Neural crest cell (in vitro differentiated cells): ENCODE data around the gene CYGB. TPM values are rescaled to one million over a fixed set of nuclear protein-coding genes. Genes with fewer than 3 reads are reported as not detected.

Experiments used
- DNase-seq: peaks from one replicate; pipeline ENCODE4 v3.0.0; 2021; ENCODE audit warnings: low read depth, mixed read lengths, low spot score
- H3K27ac Mint-ChIP-seq: one replicate; pipeline ENCODE4 v1.8.0; 2021; ENCODE audit warnings: mild to moderate bottlenecking, mixed read lengths; ENCODE audit not compliant: unreplicated experiment
- H3K27me3 Mint-ChIP-seq: 2 replicates; pipeline ENCODE4 v1.8.0; 2021; ENCODE audit warnings: low read depth, mild to moderate bottlenecking, mixed read lengths
- H3K36me3 Mint-ChIP-seq: 2 replicates; pipeline ENCODE4 v1.8.0; 2021; ENCODE audit warnings: low read depth, mild to moderate bottlenecking, mixed read lengths
- H3K4me1 Mint-ChIP-seq: 2 replicates; pipeline ENCODE4 v1.8.0; 2021; ENCODE audit warnings: mixed read lengths
- H3K4me3 Mint-ChIP-seq: one replicate; pipeline ENCODE4 v1.8.0; 2021; ENCODE audit warnings: mild to moderate bottlenecking, mixed read lengths
- H3K9me3 Mint-ChIP-seq: 2 replicates; pipeline ENCODE4 v1.8.0; 2021; ENCODE audit warnings: mixed read lengths
- CTCF ChIP-seq: fragments of 200-600 bp; sonication (generic); conservative IDR thresholded peaks from 2 replicates; pipeline ENCODE4 v1.5.0; 2021; ENCODE audit warnings: antibody characterized with exemption, mild to moderate bottlenecking
- total RNA-seq: library from RNA; stranded (reverse); gene quantifications from 2 replicates; pipeline ENCODE4 v1.2.1, GENCODE V29; 2021

CYGB gene
- total RNA-seq, 1 donor from 2014 or later: 8.7 TPM

GRCh38 chr17:76543826-76544545, 6.5 kb upstream of the CYGB start:
- Mint-ChIP-seq H3K9me3 (no peaks in the 10 kb centered on the region), H3K27ac (peak overlapping the region; percentile 58), H3K27me3 (peaks cover 25% of the 10 kb centered on the region), H3K4me3 (no peak overlapping the region), H3K4me1 (peaks cover 42% of the 10 kb centered on the region), H3K36me3 (no peaks in the 10 kb centered on the region)
- no peak for DNase-seq
- no peak for TF ChIP-seq CTCF

GRCh38 chr17:76543482-76543825, 5.9 kb upstream of the CYGB start:
- H3K4me3 Mint-ChIP-seq: no peak overlapping the region
- no peaks in the 10 kb centered on the region for H3K9me3 Mint-ChIP-seq
- no peak overlapping the region for H3K27ac Mint-ChIP-seq
- no peak for DNase-seq
- peaks cover 31% of the 10 kb centered on the region for H3K27me3 Mint-ChIP-seq
- TF ChIP-seq CTCF: no peak
- H3K4me1 Mint-ChIP-seq: peaks cover 47% of the 10 kb centered on the region
- no peaks in the 10 kb centered on the region for H3K36me3 Mint-ChIP-seq

GRCh38 chr17:76542984-76543383, 5.5 kb upstream of the CYGB start:
- Mint-ChIP-seq H3K4me3 (no peak overlapping the region), H3K27ac (no peak overlapping the region), H3K27me3 (peaks cover 33% of the 10 kb centered on the region), H3K4me1 (peaks cover 47% of the 10 kb centered on the region), H3K36me3 (no peaks in the 10 kb centered on the region), H3K9me3 (no peaks in the 10 kb centered on the region)
- no peak for TF ChIP-seq CTCF
- DNase-seq: no peak

GRCh38 chr17:76542566-76542971, 5.1 kb upstream of the CYGB start:
- no peak for DNase-seq
- Mint-ChIP-seq H3K27ac (no peak overlapping the region), H3K9me3 (no peaks in the 10 kb centered on the region), H3K4me1 (peaks cover 47% of the 10 kb centered on the region), H3K36me3 (no peaks in the 10 kb centered on the region), H3K27me3 (peaks cover 34% of the 10 kb centered on the region), H3K4me3 (no peak overlapping the region)
- TF ChIP-seq CTCF: no peak

GRCh38 chr17:76541739-76542454, 4.4 kb upstream of the CYGB start:
- Mint-ChIP-seq H3K27ac (no peak overlapping the region), H3K4me3 (no peak overlapping the region), H3K27me3 (peaks cover 39% of the 10 kb centered on the region), H3K36me3 (no peaks in the 10 kb centered on the region), H3K4me1 (peaks cover 47% of the 10 kb centered on the region), H3K9me3 (no peaks in the 10 kb centered on the region)
- TF ChIP-seq CTCF: no peak
- no peak for DNase-seq
